Measurements from ENCODE around the gene BRF1. TPM values are rescaled to one million over a fixed set of nuclear protein-coding genes. Genes with fewer than 3 reads are reported as not detected.

BRF1 gene
- total RNA-seq, 1 experiment from 2014 or later: 26.4 TPM

GRCh38 chr14:105219753-105220152, 81.0 kb downstream of the BRF1 start:
- peaks cover 9% of the 10 kb centered on the region for H3K9me3 Mint-ChIP-seq
- POLR2A ChIA-PET: no interaction called here

GRCh38 chr14:105219043-105219612, 81.7 kb downstream of the BRF1 start:
- ChIA-PET POLR2A (no interaction called here), CTCF (no interaction called here)
- Mint-ChIP-seq H3K36me3 (peaks cover 14% of the 10 kb centered on the region), H3K27me3 (ENCODE audit: low read depth) (no peaks in the 10 kb centered on the region), H3K4me3 (no peak overlapping the region), H3K9me3 (peaks cover 9% of the 10 kb centered on the region), H3K4me1 (no peaks in the 10 kb centered on the region), H3K27ac (peak overlapping the region; percentile 41)
- DNase-seq (ENCODE audit: low spot score) (no peak), ATAC-seq (no peak)
- TF ChIP-seq ZBTB43 (CRISPR knock-in tag; IDR thresholded peaks at IDR 0.05): no peak
- no peak for TF ChIP-seq ZBTB21 (CRISPR knock-in tag; IDR thresholded peaks at IDR 0.05; ENCODE audit: borderline replicate concordance)
- TF ChIP-seq CREB1 (CRISPR knock-in tag; IDR thresholded peaks at IDR 0.05): no peak
- TF ChIP-seq ATF6 (CRISPR knock-in tag; IDR thresholded peaks at IDR 0.05): no peak
- no peak for TF ChIP-seq ZNF138 (CRISPR knock-in tag; conservative IDR thresholded peaks at IDR 0.05)
- no peak for TF ChIP-seq ZNF263 (CRISPR knock-in tag; IDR thresholded peaks at IDR 0.05; ENCODE audit: low read depth)
- no peak for TF ChIP-seq GRHL2 (CRISPR knock-in tag; IDR thresholded peaks at IDR 0.05; ENCODE audit: insufficient replicate concordance, severe bottlenecking)
- no peak for TF ChIP-seq E2F5 (CRISPR knock-in tag; IDR thresholded peaks at IDR 0.05)
- TF ChIP-seq ETV6 (CRISPR knock-in tag; IDR thresholded peaks at IDR 0.05): no peak
- TF ChIP-seq PREB (CRISPR knock-in tag; IDR thresholded peaks at IDR 0.05; ENCODE audit: borderline replicate concordance): no peak
- TF ChIP-seq ZNF416 (CRISPR knock-in tag; IDR thresholded peaks at IDR 0.05): no peak
- no peak for TF ChIP-seq ARID4B (CRISPR knock-in tag; IDR thresholded peaks at IDR 0.05; ENCODE audit: borderline replicate concordance)

More at GRCh38 chr14:105219753-105220152, 81.0 kb downstream of the BRF1 start:
- TF ChIP-seq KAT7 (CRISPR knock-in tag; IDR thresholded peaks at IDR 0.05; ENCODE audit: borderline replicate concordance) (no peak), CTCF (IDR thresholded peaks at IDR 0.05) (no peak), NR2C2 (CRISPR knock-in tag; IDR thresholded peaks at IDR 0.05) (no peak), RELA (CRISPR knock-in tag; IDR thresholded peaks at IDR 0.05; ENCODE audit: borderline replicate concordance) (no peak), NFATC4 (CRISPR knock-in tag; IDR thresholded peaks at IDR 0.05) (no peak), ESRRA (CRISPR knock-in tag; IDR thresholded peaks at IDR 0.05; ENCODE audit: borderline replicate concordance) (no peak), ATF1 (CRISPR knock-in tag; IDR thresholded peaks at IDR 0.05) (no peak)
- ATAC-seq: no peak
- H3K36me3 Mint-ChIP-seq: peaks cover 14% of the 10 kb centered on the region
- DNase-seq (ENCODE audit: low spot score): no peak
- no peaks in the 10 kb centered on the region for H3K27me3 Mint-ChIP-seq (ENCODE audit: low read depth)
- no peak overlapping the region for H3K27ac Mint-ChIP-seq
- H3K4me3 Mint-ChIP-seq: no peak overlapping the region
- H3K4me1 Mint-ChIP-seq: no peaks in the 10 kb centered on the region
- CTCF ChIA-PET: no interaction called here

Data from WTC11 (cell line).